NCI-H1105 (cell line): ENCODE measurements around the gene GRIN2D.

Source experiments
- DNase-seq: peaks from one replicate; lab custom pipeline; 2025; lab: John Stamatoyannopoulos, UW

The GRIN2D gene

GRCh38 chr19:48398102-48398374 lies 4.6 kb downstream of the GRIN2D start:
- no peak for DNase-seq

- DNase-seq = peak; percentile 86
These were observed 5.1 kb downstream of the GRIN2D start for GRCh38 chr19:48398375-48399235.

- no peak for DNase-seq
These were observed 6.7 kb downstream of the GRIN2D start for GRCh38 chr19:48400018-48400742.

- DNase-seq = no peak
These were observed 7.8 kb downstream of the GRIN2D start for GRCh38 chr19:48401287-48401686.

GRCh38 chr19:48403606-48404005 lies 10.1 kb downstream of the GRIN2D start:
- DNase-seq = no peak

GRCh38 chr19:48405010-48405659 lies 11.7 kb downstream of the GRIN2D start:
- no peak for DNase-seq

- DNase-seq = no peak
These were observed 12.4 kb downstream of the GRIN2D start for GRCh38 chr19:48405850-48406249.

- DNase-seq = no peak
These were observed 20.6 kb downstream of the GRIN2D start for GRCh38 chr19:48413879-48414587.

GRCh38 chr19:48415395-48415794 lies 21.9 kb downstream of the GRIN2D start:
- no peak for DNase-seq

- no peak for DNase-seq
These were observed 22.3 kb downstream of the GRIN2D start for GRCh38 chr19:48415806-48416221.

- no peak for DNase-seq
These were observed 24.0 kb downstream of the GRIN2D start for GRCh38 chr19:48417421-48417820.

GRCh38 chr19:48418317-48419064 lies 25.0 kb downstream of the GRIN2D start:
- no peak for DNase-seq

- no peak for DNase-seq
These were observed 25.9 kb downstream of the GRIN2D start for GRCh38 chr19:48419158-48419920.

GRCh38 chr19:48421548-48421947 lies 28.1 kb downstream of the GRIN2D start:
- no peak for DNase-seq

GRCh38 chr19:48424694-48425219 lies 31.3 kb downstream of the GRIN2D start:
- no peak for DNase-seq

- DNase-seq = no peak
These were observed 35.2 kb downstream of the GRIN2D start for GRCh38 chr19:48428670-48429069.

- DNase-seq = no peak
These were observed 39.9 kb downstream of the GRIN2D start for GRCh38 chr19:48433337-48433736.

GRCh38 chr19:48436586-48436985 lies 43.1 kb downstream of the GRIN2D start:
- DNase-seq = no peak

- DNase-seq = no peak
These were observed 48.0 kb downstream of the GRIN2D start for GRCh38 chr19:48441360-48442050.
